GM12878 (cell line): ENCODE results near the gene DDAH1. TPM values are rescaled to one million over a fixed set of nuclear protein-coding genes. Genes with fewer than 3 reads are reported as not detected.

Experiments used
- ATAC-seq: fragments of 200-7000 bp; cut with Tn5 transposase; 3 replicates; pipeline ENCODE4 v1.9.1; 2020; ENCODE audit warnings: mild to moderate bottlenecking, moderate library complexity
- BruUV-seq: library from RNA; stranded (reverse); fragments of 400-500 nt; replicated peaks from 2 replicates; lab custom pipeline; 2021; lab: Mats Ljungman, UMichigan
- CTCF ChIA-PET: fragments of 300-600 bp; sonication (Branson Sonifier 250); formaldehyde crosslinking; extraction: SDS; loops from one replicate; lab custom pipeline; 2021; ENCODE audit warnings: inconsistent platforms; lab: Yijun Ruan, JAX
- POLR2A ChIA-PET: fragments of 350-600 bp; formaldehyde crosslinking; extraction: SDS; loops from one replicate; lab custom pipeline; 2021; ENCODE audit warnings: inconsistent platforms; lab: Charles Lee
- RAD21 ChIA-PET: fragments of 300-600 bp; sonication (Branson Sonifier 250); formaldehyde crosslinking; loops from one replicate; lab custom pipeline; 2023; ENCODE audit warnings: antibody characterized with exemption; ENCODE audit not compliant: unreplicated experiment; lab: Charles Lee
- SMC1A ChIA-PET: fragments of 300-600 bp; sonication (Branson Sonifier 250); formaldehyde crosslinking; loops from one replicate; lab custom pipeline; 2023; ENCODE audit not compliant: unreplicated experiment, uncharacterized antibody; lab: Charles Lee
- DNase-seq: peaks from one replicate; pipeline ENCODE4 v3.0.0-alpha.2; 2011; ENCODE audit warnings: low read depth, low spot score
- FAIRE-seq: peaks from 3 replicates; lab custom pipeline; 2011; peaks lifted over from hg19 to GRCh38; lab: Jason Lieb, UNC
- H2AFZ ChIP-seq: 2 replicates; pipeline ENCODE4 v1.6.0; 2011; ENCODE audit warnings: low read depth, low read length, control low read depth; ENCODE audit not compliant: control insufficient read depth
- H3K27ac ChIP-seq: 2 replicates; pipeline ENCODE4 v1.5.1; 2011; ENCODE audit warnings: control low read depth; ENCODE audit not compliant: control insufficient read depth, insufficient read depth
- H3K27me3 ChIP-seq, 2 experiments: replicated peaks in 1 of 2; 2 replicates each; pipeline versions ENCODE4 v1.6.0 to v1.6.1; 2011; ENCODE audit warnings: low read length in 1 of 2; ENCODE audit not compliant: control insufficient read depth in 2 of 2, insufficient read depth in 2 of 2
- H3K36me3 ChIP-seq, 2 experiments: 2 replicates each; pipeline ENCODE4 v1.5.1; 2011; ENCODE audit warnings: low read length in 1 of 2; ENCODE audit not compliant: control insufficient read depth in 2 of 2, insufficient read depth in 2 of 2
- H3K4me1 ChIP-seq: 2 replicates; pipeline ENCODE4 v1.6.1; 2011; ENCODE audit warnings: mild to moderate bottlenecking, low read length, moderate library complexity, mixed read lengths; ENCODE audit not compliant: control insufficient read depth, insufficient read depth
- H3K4me2 ChIP-seq: 2 replicates; pipeline ENCODE4 v1.6.0; 2011; ENCODE audit warnings: control low read depth; ENCODE audit not compliant: control insufficient read depth, insufficient read depth
- H3K4me3 ChIP-seq: fragments of 200-600 bp; sonication (generic); 2 replicates; pipeline ENCODE4 v1.5.1; 2016
- H3K79me2 ChIP-seq: 2 replicates; pipeline ENCODE4 v1.6.0; 2011; ENCODE audit warnings: low read length; ENCODE audit not compliant: control insufficient read depth, insufficient read depth
- H3K9ac ChIP-seq: 2 replicates; pipeline ENCODE4 v1.8.0; 2011; ENCODE audit warnings: low read length, control low read depth, mixed read lengths; ENCODE audit not compliant: control insufficient read depth, insufficient read depth
- H3K9me3 ChIP-seq: replicated peaks from 3 replicates; pipeline ENCODE4 v1.5.1; 2011; ENCODE audit warnings: mild to moderate bottlenecking, low read length; ENCODE audit not compliant: control insufficient read depth, insufficient read depth
- H4K20me1 ChIP-seq: 2 replicates; pipeline ENCODE4 v1.6.0; 2011; ENCODE audit not compliant: control insufficient read depth, insufficient read depth
- BCLAF1 ChIP-seq: fragments of 450-650 bp; IDR thresholded peaks from 2 replicates; pipeline ENCODE4 v1.6.1; 2017; ENCODE audit warnings: antibody characterized with exemption, mild to moderate bottlenecking, moderate library complexity
- CBX3 ChIP-seq: fragments of 200-600 bp; sonication (generic); IDR thresholded peaks from 2 replicates; pipeline ENCODE4 v1.6.1; 2016; ENCODE audit warnings: low read depth, borderline replicate concordance
- EZH2 ChIP-seq: IDR thresholded peaks from 2 replicates; pipeline ENCODE4 v1.6.1; 2012; ENCODE audit warnings: low read depth, mild to moderate bottlenecking, control low read depth, inconsistent platforms, low read length, borderline replicate concordance; ENCODE audit not compliant: control insufficient read depth
- FOS ChIP-seq: IDR thresholded peaks from 3 replicates; pipeline ENCODE4 v1.6.1; 2011; ENCODE audit warnings: borderline replicate concordance; ENCODE audit not compliant: insufficient read length; ENCODE audit errors: extremely low read depth
- GATAD2B ChIP-seq: fragments of 450-650 bp; conservative IDR thresholded peaks from 2 replicates; pipeline ENCODE4 v1.6.1; 2017; ENCODE audit warnings: low read depth, mild to moderate bottlenecking, moderate library complexity
- MTA3 ChIP-seq: IDR thresholded peaks from 2 replicates; pipeline ENCODE4 v1.6.1; 2012; ENCODE audit warnings: low read length, inconsistent platforms, borderline replicate concordance
- MYB ChIP-seq: fragments of 150-350 bp; IDR thresholded peaks from 2 replicates; pipeline ENCODE4 v1.6.1; 2014; ENCODE audit warnings: mild to moderate bottlenecking, low read depth, low read length, borderline replicate concordance
- NR2F1 ChIP-seq: fragments of 450-650 bp; conservative IDR thresholded peaks from 2 replicates; pipeline ENCODE4 v1.6.1; 2017; ENCODE audit warnings: mild to moderate bottlenecking
- PAX8 ChIP-seq: fragments of 450-650 bp; IDR thresholded peaks from 2 replicates; pipeline ENCODE4 v1.6.1; 2017; ENCODE audit warnings: mild to moderate bottlenecking, moderate library complexity
- POLR2A ChIP-seq: IDR thresholded peaks from 2 replicates; pipeline ENCODE4 v1.6.1; 2011; ENCODE audit warnings: low read depth, mild to moderate bottlenecking, low read length
- SKIL ChIP-seq: fragments of 450-650 bp; IDR thresholded peaks from 2 replicates; pipeline ENCODE4 v1.6.1; 2017; ENCODE audit warnings: mild to moderate bottlenecking, low read depth, inconsistent platforms; ENCODE audit not compliant: poor library complexity, severe bottlenecking
- SMARCA5 ChIP-seq: fragments of 450-650 bp; IDR thresholded peaks from 2 replicates; pipeline ENCODE4 v1.6.1; 2017; ENCODE audit warnings: mild to moderate bottlenecking
- SPI1 ChIP-seq: IDR thresholded peaks from 2 replicates; pipeline ENCODE4 v1.6.1; 2011; ENCODE audit warnings: low read depth, mild to moderate bottlenecking, low read length, moderate library complexity, borderline replicate concordance; ENCODE audit not compliant: insufficient read depth
- ZBTB11 ChIP-seq: fragments of 450-650 bp; formaldehyde crosslinking; IDR thresholded peaks from 2 replicates; pipeline ENCODE4 v1.5.0; 2022; ENCODE audit warnings: mild to moderate bottlenecking, missing genetic modification characterization
- WGBS: methylation state at CpG from one replicate; pipeline ENCODE4 v1.1.6; 2016; ENCODE audit warnings: low lambda C conversion rate; ENCODE audit not compliant: insufficient replicate concordance, insufficient coverage; ENCODE audit errors: missing lambda C conversion rate; 5-methylcytosine and 5-hydroxymethylcytosine counted together
- in situ Hi-C: fragments of 300-500 bp; cut with MboI; formaldehyde crosslinking; loops from 9 replicates; pipeline ENCODE4 v1.14.3; 2018; ENCODE audit warnings: mixed read lengths
- intact Hi-C: fragments of 100-400 bp; cut with micrococcal nuclease; formaldehyde crosslinking; loops from one replicate; pipeline ENCODE4 v1.14.2; 2022; ENCODE audit not compliant: unreplicated experiment
- polyA plus RNA-seq, 11 experiments: library from polyadenylated mRNA; depleted of rRNA in 4 of 11; unstranded in 6 of 11; stranded (reverse) in 5 of 11; fragments of >200 nt; fragmentation: Nextera tagmentation in 4 of 11; fragmentation: Illumina TruSeq in 1 of 11; extraction: Ambion mirVana in 4 of 11; extraction: Trizol in 1 of 11; gene quantifications; 1 replicate in 1 of 11; 2 replicates in 10 of 11; pipeline versions ENCODE4 v1.2.1 to v1.2.3, GENCODE V29; 2011 to 2016; ENCODE audit warnings: inconsistent platforms in 2 of 11, missing spikeins in 2 of 11, low read depth in 1 of 11
- total RNA-seq, 4 experiments: library from RNA; depleted of rRNA in 3 of 4; stranded (reverse); fragments of >200 nt in 3 of 4; fragmentation: Illumina TruSeq in 1 of 4; extraction: Trizol in 1 of 4; gene quantifications; 2 replicates each; pipeline versions ENCODE4 v1.2.1 to v1.2.3, GENCODE V29; 2013 to 2021

Gene DDAH1
- total and polyA plus RNA-seq, 10 of the 15 experiments (the other 5 are each of a cell fraction or from before 2014, with no cell fraction given): 0.07 to 0.88 (median 0.27) TPM; not detected in 6

DNA sequence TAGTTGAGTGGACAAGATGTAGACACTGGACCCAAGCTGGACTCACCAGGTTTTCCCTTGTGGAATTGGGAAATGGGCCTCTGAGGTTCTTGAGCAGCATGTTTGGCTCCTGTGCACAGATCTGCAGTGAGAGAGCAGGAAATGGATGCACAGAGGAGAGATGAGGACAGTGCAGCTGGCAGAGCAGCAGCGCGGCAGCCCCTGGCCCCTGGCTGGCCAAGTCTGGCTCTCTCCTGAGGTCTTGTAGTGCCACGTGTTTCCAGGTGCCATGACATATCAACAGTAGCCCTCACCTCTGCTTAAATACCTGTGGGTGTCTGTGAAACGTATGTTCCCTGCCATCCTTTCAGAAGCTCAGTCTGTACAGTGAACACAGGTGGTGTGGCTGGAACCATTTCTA lies 169.3 kb downstream of the DDAH1 start (continued):
- TF ChIP-seq SKIL: no peak
- no peak for TF ChIP-seq NR2F1
- TF ChIP-seq EZH2: no peak
- TF ChIP-seq BCLAF1: no peak

DNA sequence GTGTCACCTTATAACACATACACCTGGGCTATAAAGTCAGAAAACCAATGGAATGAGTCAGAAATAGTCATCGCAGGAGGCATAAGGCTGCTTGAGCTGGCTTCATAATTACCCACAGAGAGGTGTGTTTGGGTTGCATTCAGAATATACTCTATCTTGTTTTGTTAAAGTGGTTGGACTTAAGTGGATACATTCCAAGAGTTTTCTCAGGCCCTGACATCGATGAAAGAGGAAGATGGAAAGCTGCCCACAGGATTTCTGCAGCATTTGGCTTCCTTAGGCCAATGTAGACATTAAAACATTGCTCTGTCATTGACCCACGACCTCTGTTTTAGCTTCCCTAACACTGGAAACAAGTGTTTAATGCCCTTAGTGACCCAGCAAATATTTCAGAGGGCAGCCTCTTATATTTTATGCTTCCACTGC lies 169.9 kb downstream of the DDAH1 start:
- Histone ChIP-seq H3K9me3 (no peaks in the 10 kb centered on the region), H4K20me1 (no peaks in the 10 kb centered on the region), H3K4me2 (no peak overlapping the region), H3K27ac (no peak overlapping the region), H3K4me3 (no peak overlapping the region), H3K79me2 (no peaks in the 10 kb centered on the region), H3K27me3 (no peaks in the 10 kb centered on the region), H3K9ac (no peak overlapping the region), H3K4me1 (peaks cover 11% of the 10 kb centered on the region), H3K36me3 (no peaks in the 10 kb centered on the region), H2AFZ (no peak overlapping the region)
- ChIA-PET CTCF (interaction anchor here (1.3 kb wide), 1 partner anchor 35 kb away, joined by 3 read pairs; no protein-coding TSS in a partner anchor), SMC1A (no interaction called here), RAD21 (no interaction called here), POLR2A (no interaction called here)
- in situ Hi-C loops: no loop called here
- no TSS peak for BruUV-seq
- DNase-seq: no peak
- ATAC-seq: no peak
- no peak for TF ChIP-seq SPI1
- TF ChIP-seq POLR2A: no peak
- no peak for TF ChIP-seq PAX8
- no peak for TF ChIP-seq SMARCA5
- no peak for TF ChIP-seq GATAD2B
- no peak for TF ChIP-seq MYB
- TF ChIP-seq ZBTB11 (CRISPR knock-in tag): no peak
- no peak for TF ChIP-seq FOS
- no peak for TF ChIP-seq MTA3
- TF ChIP-seq CBX3: no peak
- intact Hi-C loops: no loop called here
- FAIRE-seq: no peak
- WGBS: 47% methylated on average over 3 of the region's 3 CpGs
